Measurements from ENCODE around the gene RGL3. TPM values are rescaled to one million over a fixed set of nuclear protein-coding genes. Genes with fewer than 3 reads are reported as not detected.

Gene RGL3
- total and polyA plus RNA-seq, 2 of the 4 experiments (the other 2 are of a cell fraction) = 0.18 to 0.62 TPM

- Histone ChIP-seq H3K27ac (ENCODE audit: insufficient read depth, low read length) (peak overlapping the region; percentile 80), H4K5ac (ENCODE audit: low read depth, low read length) (no peak overlapping the region), H3K9ac (ENCODE audit: low read depth, low read length) (peak overlapping the region; percentile 83), H3K9me1 (ENCODE audit: insufficient read depth, low read length) (peaks cover 5% of the 10 kb centered on the region), H4K20me1 (ENCODE audit: insufficient read depth, low read length) (peaks cover 9% of the 10 kb centered on the region; the same call in 1 of the 2 replicates), H3K27me3 (ENCODE audit: control insufficient read depth, insufficient read depth, low read length) (no peaks in the 10 kb centered on the region), H4K91ac (ENCODE audit: insufficient read depth, low read depth, low read length) (peak overlapping the region; percentile 3; the same call in 1 of the 2 replicates), H3K4me1 (ENCODE audit: control insufficient read depth, insufficient read depth, low read length) (peaks cover 8% of the 10 kb centered on the region), H2BK20ac (ENCODE audit: low read depth, low read length) (peak overlapping the region; percentile 55; the same call in 1 of the 2 replicates), H3K14ac (replicated peaks; ENCODE audit: low read depth, low read length) (no peak overlapping the region), H3K23ac (ENCODE audit: low read depth, low read length) (peak overlapping the region; percentile 57; the same call in 1 of the 2 replicates), H2AK9ac (replicated peaks; ENCODE audit: low read depth, low read length, poor library complexity) (peak overlapping the region; percentile 9), H2BK120ac (ENCODE audit: low read depth, low read length) (peak overlapping the region; percentile 37; the same call in 1 of the 2 replicates), H3K18ac (ENCODE audit: low read depth, low read length) (no peak overlapping the region), H3K36me3 (ENCODE audit: control insufficient read depth, insufficient read depth, low read length) (0 out of 2 replicates have a peak, but pooled peaks cover 1% of the 10 kb centered on the region), H4K8ac (ENCODE audit: low read depth in 2 of 2, low read length in 2 of 2) (peak overlapping the region; percentile 55 to 89; a peak in 2 of 4 replicates), H3K56ac (ENCODE audit: extremely low read depth, insufficient read depth, low read length) (peak overlapping the region; percentile 66; the same call in 1 of the 2 replicates), H2BK5ac (ENCODE audit: low read depth, low read length, poor library complexity, severe bottlenecking) (no peak overlapping the region), H3K79me1 (ENCODE audit: low read depth in 1 of 2, low read length in 2 of 2) (peaks cover 10 to 23% of the 10 kb centered on the region in 2 experiments; a peak in 3 of 4 replicates), H3K9me3 (ENCODE audit: control insufficient read depth, insufficient read depth, low read length) (peaks cover 8% of the 10 kb centered on the region; the same call in 1 of the 2 replicates), H3K4me3 (ENCODE audit: insufficient read depth, low read depth, low read length) (peak overlapping the region; percentile 73), H2AFZ (replicated peaks; ENCODE audit: low read length, poor library complexity) (peak overlapping the region; percentile 5), H3K4ac (ENCODE audit: low read depth, low read length) (peak overlapping the region; percentile 70), H2AK5ac (ENCODE audit: low read depth, low read length) (peak overlapping the region; percentile 89), H2BK15ac (ENCODE audit: low read depth, low read length) (peak overlapping the region; percentile 53; the same call in 1 of the 3 replicates), H3K4me2 (ENCODE audit: low read depth, low read length) (peak overlapping the region; percentile 68)
- ATAC-seq (ENCODE audit: low read depth) = no peak
- in situ Hi-C loops (cut with MboI; ENCODE audit: low sequenced_read_pairs) = no loop called here
- POLR2A ChIA-PET (ENCODE audit: unreplicated experiment) = no interaction called here
- TF ChIP-seq SMC3 (IDR thresholded peaks at IDR 0.05; ENCODE audit: low read depth, low read length) = no peak
- CTCF ChIA-PET = interaction anchor here (1.7 kb wide), 1 partner anchor 51 kb away, joined by 4 read pairs; no protein-coding TSS in a partner anchor
- intact Hi-C loops (cut with micrococcal nuclease) = no loop called here
- dilution Hi-C loops (cut with HindIII; ENCODE audit: low sequenced_read_pairs, unreplicated experiment) = no loop called here
- no peak for DNase-seq
- 53% methylated on average over 4 of the region's 15 CpGs; no CpG with 5 or more reads in 1 of the 2 experiments for WGBS, 2 experiments (ENCODE audit: extremely low coverage in 2 of 2, insufficient read length in 1 of 2)
- BruUV-seq (replicated peaks) = no TSS peak
Observed at GRCh38 chr19:11345122-11345803, 73.9 kb downstream of the RGL3 start.

Small RNA genes within 50 kb of the gene (microRNA-seq; reads per million reads assigned to microRNA genes)
- gene RF00019 (ENCODE audit: insufficient read depth, insufficient read length) = not detected

Small RNA genes within 50 kb of the gene (small RNA-seq; reads per million reads assigned to genes)
- gene RF00019 = 0 reads per million in 5 experiments

Other genes starting within 250 kb of the RGL3 start
- 104 and 126 TPM in 2 replicates for gene KANK2, start 221.8 kb downstream of the RGL3 start, total RNA-seq (2012; rRNA removed)
- gene KANK2, start 221.8 kb downstream of the RGL3 start, polyA plus RNA-seq (2012; rRNA removed) = 156 and 176 TPM in 2 replicates
- gene ANGPTL8, start 179.7 kb downstream of the RGL3 start, total RNA-seq (2012; rRNA removed) = not detected in 2 replicates
- not detected in 2 replicates for gene ANGPTL8, start 179.7 kb downstream of the RGL3 start, polyA plus RNA-seq (2012; rRNA removed)
- 4.4 and 5.0 TPM in 2 replicates for gene DOCK6, start 156.8 kb downstream of the RGL3 start, total RNA-seq (2012; rRNA removed)
- 17.7 and 18.4 TPM in 2 replicates for gene DOCK6, start 156.8 kb downstream of the RGL3 start, polyA plus RNA-seq (2012; rRNA removed)
- gene TSPAN16, start 123.2 kb downstream of the RGL3 start, total RNA-seq (2012; rRNA removed) = not detected in 2 replicates
- gene TSPAN16, start 123.2 kb downstream of the RGL3 start, polyA plus RNA-seq (2012; rRNA removed) = not detected in 2 replicates
- 4.8 and 5.0 TPM in 2 replicates for gene RAB3D, start 79.7 kb downstream of the RGL3 start, total RNA-seq (2012; rRNA removed)
- 5.0 and 5.5 TPM in 2 replicates for gene RAB3D, start 79.7 kb downstream of the RGL3 start, polyA plus RNA-seq (2012; rRNA removed)
- gene TMEM205, start 73.0 kb downstream of the RGL3 start, total RNA-seq (2012; rRNA removed) = 87.5 and 136 TPM in 2 replicates
- 107 and 110 TPM in 2 replicates for gene TMEM205, start 73.0 kb downstream of the RGL3 start, polyA plus RNA-seq (2012; rRNA removed)
- gene CCDC159, start 72.8 kb downstream of the RGL3 start, total RNA-seq (2012; rRNA removed) = 4.4 and 4.7 TPM in 2 replicates
- 14.0 and 14.3 TPM in 2 replicates for gene CCDC159, start 72.8 kb downstream of the RGL3 start, polyA plus RNA-seq (2012; rRNA removed)
- 3.9 and 4.4 TPM in 2 replicates for gene PLPPR2, start 63.9 kb downstream of the RGL3 start, total RNA-seq (2012; rRNA removed)
- 45.2 and 50.2 TPM in 2 replicates for gene PLPPR2, start 63.9 kb downstream of the RGL3 start, polyA plus RNA-seq (2012; rRNA removed)
- gene SWSAP1, start 44.6 kb downstream of the RGL3 start, total RNA-seq (2012; rRNA removed) = 0.36 and 0.56 TPM in 2 replicates
- 1.6 and 2.0 TPM in 2 replicates for gene SWSAP1, start 44.6 kb downstream of the RGL3 start, polyA plus RNA-seq (2012; rRNA removed)
- gene EPOR, start 35.0 kb downstream of the RGL3 start, total RNA-seq (2012; rRNA removed) = 3.1 and 4.3 TPM in 2 replicates
- gene EPOR, start 35.0 kb downstream of the RGL3 start, polyA plus RNA-seq (2012; rRNA removed) = 10.1 and 12.0 TPM in 2 replicates
- gene ODAD3, start 15.8 kb upstream of the RGL3 start, total RNA-seq (2012; rRNA removed) = under 0.01 and 0.28 TPM in 2 replicates
- gene ODAD3, start 15.8 kb upstream of the RGL3 start, polyA plus RNA-seq (2012; rRNA removed) = 0.04 and 0.44 TPM in 2 replicates
- 36.0 and 55.8 TPM in 2 replicates for gene PRKCSH, start 16.3 kb upstream of the RGL3 start, total RNA-seq (2012; rRNA removed)
- gene PRKCSH, start 16.3 kb upstream of the RGL3 start, polyA plus RNA-seq (2012; rRNA removed) = 252 and 272 TPM in 2 replicates
- gene ELAVL3, start 61.7 kb upstream of the RGL3 start, total RNA-seq (2012; rRNA removed) = not detected in 2 replicates
- not detected in 2 replicates for gene ELAVL3, start 61.7 kb upstream of the RGL3 start, polyA plus RNA-seq (2012; rRNA removed)
- 3.9 and 4.4 TPM in 2 replicates for gene ZNF653, start 86.5 kb upstream of the RGL3 start, total RNA-seq (2012; rRNA removed)
- gene ZNF653, start 86.5 kb upstream of the RGL3 start, polyA plus RNA-seq (2012; rRNA removed) = 9.0 and 10.3 TPM in 2 replicates
- 31.9 and 42.3 TPM in 2 replicates for gene ECSIT, start 109.8 kb upstream of the RGL3 start, total RNA-seq (2012; rRNA removed)
- gene ECSIT, start 109.8 kb upstream of the RGL3 start, polyA plus RNA-seq (2012; rRNA removed) = 30.5 and 31.4 TPM in 2 replicates
- gene CNN1, start 119.5 kb upstream of the RGL3 start, total RNA-seq (2012; rRNA removed) = 102 TPM in 2 replicates
- 196 and 207 TPM in 2 replicates for gene CNN1, start 119.5 kb upstream of the RGL3 start, polyA plus RNA-seq (2012; rRNA removed)
- 62.4 and 121 TPM in 2 replicates for gene ELOF1, start 139.9 kb upstream of the RGL3 start, total RNA-seq (2012; rRNA removed)
- 96.0 and 96.8 TPM in 2 replicates for gene ELOF1, start 139.9 kb upstream of the RGL3 start, polyA plus RNA-seq (2012; rRNA removed)
- 0.28 and 0.54 TPM in 2 replicates for gene ACP5, start 158.3 kb upstream of the RGL3 start, total RNA-seq (2012; rRNA removed)
- 0.76 and 1.2 TPM in 2 replicates for gene ACP5, start 158.3 kb upstream of the RGL3 start, polyA plus RNA-seq (2012; rRNA removed)
- gene ZNF627, start 178.2 kb upstream of the RGL3 start, total RNA-seq (2012; rRNA removed) = 32.8 and 34.4 TPM in 2 replicates
- 4.3 and 6.3 TPM in 2 replicates for gene ZNF627, start 178.2 kb upstream of the RGL3 start, polyA plus RNA-seq (2012; rRNA removed)

Data from IMR-90 (cell line).